Naive B cell (primary cell): ENCODE results near the gene CRMP1. TPM values are rescaled to one million over a fixed set of nuclear protein-coding genes. Genes with fewer than 3 reads are reported as not detected.

Experiments used
- ATAC-seq, 2 donors: fragments of 150-1000 bp; cut with Tn5 transposase; 2 replicates each; pipeline ENCODE4 v1.10.0; 2021; ENCODE audit warnings: low read depth in 2 of 2, mild to moderate bottlenecking in 2 of 2, moderate library complexity in 2 of 2
- DNase-seq: peaks from one replicate; pipeline ENCODE4 v3.0.0; 2022
- H3K27ac Mint-ChIP-seq, 6 donors: one replicate each; pipeline ENCODE4 v1.8.0; 2020 to 2022; ENCODE audit warnings: mild to moderate bottlenecking in 6 of 6, mixed read lengths in 6 of 6, moderate library complexity in 5 of 6, inconsistent platforms in 2 of 6
- H3K27me3 Mint-ChIP-seq, 3 donors: one replicate each; pipeline ENCODE4 v1.8.0; 2021 to 2022; ENCODE audit warnings: mixed read lengths in 3 of 3, mild to moderate bottlenecking in 1 of 3
- H3K36me3 Mint-ChIP-seq, 2 donors: one replicate each; pipeline ENCODE4 v1.8.0; 2020 to 2022; ENCODE audit warnings: mixed read lengths in 2 of 2, inconsistent platforms in 1 of 2, mild to moderate bottlenecking in 1 of 2
- H3K4me1 Mint-ChIP-seq, 3 donors: one replicate each; pipeline ENCODE4 v1.8.0; 2020 to 2022; ENCODE audit warnings: mixed read lengths in 3 of 3, inconsistent platforms in 1 of 3, mild to moderate bottlenecking in 1 of 3, moderate library complexity in 1 of 3
- H3K4me3 Mint-ChIP-seq, 8 donors: one replicate each; pipeline ENCODE4 v1.8.0; 2020 to 2022; ENCODE audit warnings: mild to moderate bottlenecking in 8 of 8, mixed read lengths in 8 of 8, moderate library complexity in 8 of 8, inconsistent platforms in 2 of 8
- H3K9me3 Mint-ChIP-seq, 7 donors: one replicate each; pipeline ENCODE4 v1.8.0; 2020 to 2022; ENCODE audit warnings: mixed read lengths in 7 of 7, mild to moderate bottlenecking in 5 of 7, inconsistent platforms in 2 of 7, moderate library complexity in 1 of 7
- polyA plus RNA-seq, 6 donors: library from polyadenylated mRNA; unstranded; fragments of 300-500 nt; fragmentation: Illumina TruSeq; gene quantifications; one replicate each; pipeline ENCODE4 v1.2.3, GENCODE V29; 2021; ENCODE audit warnings: low read depth in 6 of 6

CRMP1 gene
- 1 to 10 TPM in 3 of 6 donors, under 1 TPM in 2, not detected in 1; 0.49 to 3.5 (median 1.3) TPM for polyA plus RNA-seq

DNA sequence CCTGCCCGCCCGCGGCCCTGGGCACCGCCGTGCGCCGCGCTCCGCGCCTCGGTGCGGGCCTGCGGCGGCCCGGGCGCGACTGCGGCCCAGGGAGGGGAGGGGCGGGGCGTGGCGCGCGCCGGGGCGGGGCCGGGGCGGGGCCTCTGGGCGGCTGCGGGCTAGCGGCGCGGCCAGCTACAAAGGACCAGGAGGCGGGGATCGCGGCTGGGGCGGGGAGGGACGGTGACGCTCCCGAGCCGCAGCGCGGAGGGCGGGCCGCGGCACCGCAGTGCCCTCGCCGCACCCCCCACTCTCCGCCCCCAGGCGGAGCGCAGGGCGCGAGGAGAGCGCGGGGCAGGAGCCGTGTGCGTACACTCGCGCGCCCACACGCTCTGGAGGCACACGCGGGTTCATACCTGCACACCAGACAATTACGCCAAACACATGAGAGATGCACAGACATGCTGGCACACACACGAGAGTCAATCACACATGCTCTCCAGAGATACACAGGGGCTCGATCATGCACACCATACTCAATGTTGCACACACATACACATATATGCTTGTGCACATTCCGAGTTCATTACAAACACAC, at the start of gene CRMP1:
CRMP1 (minus strand) TSS at position 83 of the 577 bp plus-strand sequence. CDS start 117 bp downstream, outside the sequence.
- peaks cover 66 to 77% (median 70%) of the 10 kb centered on the region in 3 donors for H3K27me3 Mint-ChIP-seq
- H3K36me3 Mint-ChIP-seq: peaks cover 0 to 13% of the 10 kb centered on the region in 2 donors
- no peak for ATAC-seq
- peaks cover 22 to 29% (median 26%) of the 10 kb centered on the region in 3 donors for H3K4me1 Mint-ChIP-seq
- no peak within 1 kb of the TSS for H3K27ac Mint-ChIP-seq
- H3K4me3 Mint-ChIP-seq: peak within 1 kb of the TSS in 5 of 8 donors; percentile 39 to 77 (median 56)
- H3K9me3 Mint-ChIP-seq: peaks cover 2 to 18% (median 13%) of the 10 kb centered on the region in 7 donors
- DNase-seq: no peak

DNA sequence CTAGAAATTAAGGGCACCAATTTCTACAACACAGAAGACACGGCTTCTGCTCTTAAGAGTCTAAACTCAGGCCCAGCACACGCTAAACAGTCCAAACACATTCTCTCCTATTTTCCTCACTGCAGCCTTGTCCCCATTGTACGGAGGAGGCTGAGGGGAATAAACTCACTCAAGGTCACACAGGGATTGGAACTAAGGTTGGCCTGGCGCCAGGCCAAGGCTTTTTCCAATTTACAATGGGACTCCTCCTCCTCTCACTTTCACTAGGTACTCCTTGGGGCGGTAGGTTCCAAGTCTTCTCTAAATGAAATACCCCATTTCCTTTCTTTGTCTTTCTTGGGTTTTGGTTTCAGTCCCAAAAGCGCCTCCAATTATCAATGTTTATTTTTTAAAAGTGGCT, 48.7 kb upstream of the CRMP1 start:
- Mint-ChIP-seq H3K4me1 (no peaks in the 10 kb centered on the region), H3K27ac (no peak overlapping the region), H3K9me3 (peaks cover 1 to 8% (median 6%) of the 10 kb centered on the region in 7 donors), H3K27me3 (peaks cover 2 to 19% (median 15%) of the 10 kb centered on the region in 3 donors), H3K36me3 (no peaks in the 10 kb centered on the region), H3K4me3 (no peak overlapping the region)
- ATAC-seq (no peak), DNase-seq (no peak)

DNA sequence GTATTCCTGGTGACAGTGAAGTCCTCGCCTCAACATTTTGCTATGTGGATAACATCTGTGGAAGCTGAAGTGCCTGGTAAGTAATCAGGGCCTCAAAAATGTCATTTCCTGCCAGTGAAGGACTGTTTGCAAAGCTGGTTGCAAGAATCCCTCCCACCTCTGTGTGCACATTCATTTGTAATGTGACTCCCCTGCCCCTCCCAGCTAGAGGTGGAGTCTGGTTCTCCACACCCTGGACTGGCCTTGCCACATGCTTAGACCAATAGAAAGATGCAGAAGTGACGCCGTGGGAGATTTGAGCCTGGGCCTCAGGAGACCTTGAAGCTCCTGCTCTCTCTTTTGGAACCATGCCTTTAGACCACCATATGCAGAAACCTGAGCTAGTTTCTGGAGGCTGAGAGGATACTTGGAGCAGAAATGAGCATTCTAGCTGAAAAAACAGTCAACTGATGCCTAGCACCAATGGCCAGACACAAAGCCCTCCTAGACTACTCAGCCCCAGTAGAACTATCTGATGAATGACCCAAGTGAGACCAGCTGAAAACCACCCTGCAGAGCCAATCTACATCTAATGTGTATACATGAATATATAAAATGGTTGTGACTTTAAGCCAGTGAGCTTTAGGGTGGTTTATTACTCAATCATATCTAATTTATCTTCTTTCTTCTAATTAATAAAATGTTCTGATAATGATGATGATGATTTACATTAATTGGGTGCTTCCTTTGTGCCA, 47.8 kb upstream of the CRMP1 start:
- no peak overlapping the region for H3K27ac Mint-ChIP-seq
- H3K4me1 Mint-ChIP-seq: no peaks in the 10 kb centered on the region
- ATAC-seq (no peak), DNase-seq (no peak)
- H3K27me3 Mint-ChIP-seq: peaks cover 0 to 17% (median 15%) of the 10 kb centered on the region in 3 donors
- no peak overlapping the region for H3K4me3 Mint-ChIP-seq
- no peaks in the 10 kb centered on the region for H3K36me3 Mint-ChIP-seq
- peaks cover 0 to 5% (median 3%) of the 10 kb centered on the region in 7 donors for H3K9me3 Mint-ChIP-seq

DNA sequence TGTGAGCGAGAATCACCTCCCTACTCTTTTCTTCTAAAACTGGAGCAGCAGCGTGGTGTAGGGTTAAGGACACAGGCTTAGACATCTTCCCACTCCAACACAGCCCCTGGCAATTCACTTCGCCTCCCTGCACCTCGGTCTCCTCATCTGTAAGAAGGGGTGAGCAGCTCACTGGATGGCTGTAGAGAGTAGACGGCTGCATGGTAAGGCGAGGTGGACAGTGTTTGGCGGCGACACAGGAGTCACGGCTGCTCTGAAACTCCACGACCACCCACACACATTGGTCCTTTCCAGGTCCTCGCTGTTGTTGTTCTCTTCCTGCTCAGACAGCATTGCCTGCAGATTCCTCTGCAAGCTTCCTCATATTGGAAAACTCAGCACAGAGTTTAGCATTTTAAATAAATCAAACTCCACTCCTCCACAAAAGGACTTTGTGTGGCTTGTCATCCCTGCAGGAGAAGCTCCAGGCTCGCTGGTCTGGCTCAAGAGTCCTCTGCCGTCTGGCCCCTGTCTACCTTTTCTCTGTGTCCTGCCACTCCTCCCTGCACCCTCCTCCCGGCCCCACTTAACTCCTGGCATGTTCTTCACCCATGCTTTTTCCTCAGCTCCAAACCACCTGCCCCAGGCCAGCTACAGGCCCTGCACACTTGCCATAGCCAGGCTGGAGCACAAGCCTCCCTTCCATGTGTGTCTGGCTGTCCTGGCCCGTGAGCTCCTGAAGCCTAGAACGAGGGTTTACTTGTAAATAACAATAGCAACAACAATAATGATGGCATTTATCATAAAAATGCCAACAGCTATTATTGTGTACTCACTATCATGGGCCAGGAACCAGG, 41.3 kb upstream of the CRMP1 start:
- no peaks in the 10 kb centered on the region for H3K36me3 Mint-ChIP-seq
- peaks cover 4 to 42% (median 35%) of the 10 kb centered on the region in 3 donors for H3K27me3 Mint-ChIP-seq
- H3K4me3 Mint-ChIP-seq: no peak overlapping the region
- no peaks in the 10 kb centered on the region for H3K4me1 Mint-ChIP-seq
- DNase-seq (no peak), ATAC-seq (no peak)
- H3K9me3 Mint-ChIP-seq: peaks cover 0 to 2% (median 0%) of the 10 kb centered on the region in 7 donors
- H3K27ac Mint-ChIP-seq: no peak overlapping the region

DNA sequence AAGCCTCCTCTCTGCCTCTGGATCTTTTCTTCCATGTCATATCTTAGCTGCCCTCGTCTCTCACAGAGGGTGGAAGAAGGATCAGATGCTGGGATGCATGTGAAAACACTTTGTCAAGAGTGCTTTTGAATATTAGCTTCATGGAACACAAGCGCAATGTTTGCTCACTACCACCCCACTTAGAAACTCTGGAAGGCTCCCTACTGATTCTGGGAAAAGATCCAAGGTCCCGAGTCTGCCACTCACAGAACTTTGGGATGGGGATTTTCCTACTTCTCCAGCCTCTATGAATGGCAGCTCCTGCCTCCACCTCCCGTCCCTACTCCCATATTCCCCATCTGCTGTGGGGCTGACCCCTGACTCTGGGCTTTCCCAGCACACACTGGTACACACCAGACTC, 40.2 kb upstream of the CRMP1 start:
- H3K27me3 Mint-ChIP-seq: peaks cover 4 to 42% (median 34%) of the 10 kb centered on the region in 3 donors
- no peak overlapping the region for H3K4me3 Mint-ChIP-seq
- H3K9me3 Mint-ChIP-seq: peaks cover 0 to 2% (median 0%) of the 10 kb centered on the region in 7 donors
- DNase-seq (no peak), ATAC-seq (no peak)
- H3K27ac Mint-ChIP-seq: peak overlapping the region in 1 of 6 donors; percentile 38
- H3K36me3 Mint-ChIP-seq: no peaks in the 10 kb centered on the region
- no peaks in the 10 kb centered on the region for H3K4me1 Mint-ChIP-seq

DNA sequence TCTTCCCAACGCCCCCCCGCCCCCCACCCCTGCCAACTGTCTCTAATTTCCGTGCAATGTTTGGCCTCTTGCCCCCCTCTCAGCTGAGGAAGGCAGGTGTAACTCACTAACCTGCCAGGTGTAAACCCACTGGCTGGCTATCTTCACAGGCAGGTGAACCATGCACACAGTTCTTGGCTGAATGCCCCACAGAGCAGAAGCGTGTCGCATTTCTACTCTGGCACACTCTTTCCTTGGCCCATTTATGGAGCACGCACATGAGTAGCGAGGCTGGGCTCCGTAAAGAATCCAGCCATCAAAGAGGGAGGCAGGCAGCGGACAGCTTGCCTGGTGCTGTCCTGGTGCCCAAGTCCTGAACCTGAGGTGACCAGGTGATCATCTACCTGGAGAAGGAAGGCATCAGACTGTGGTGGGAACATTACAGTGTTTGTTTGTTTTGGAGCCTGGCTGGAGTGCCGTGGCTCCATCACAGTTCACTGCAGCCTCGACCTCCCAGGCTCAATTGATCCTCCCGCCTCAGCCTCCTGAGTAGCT, 39.2 kb upstream of the CRMP1 start:
- Mint-ChIP-seq H3K4me1 (peaks cover 0 to 8% (median 8%) of the 10 kb centered on the region in 3 donors), H3K27ac (no peak overlapping the region), H3K4me3 (no peak overlapping the region), H3K9me3 (peaks cover 0 to 6% (median 2%) of the 10 kb centered on the region in 7 donors), H3K27me3 (peaks cover 4 to 42% (median 34%) of the 10 kb centered on the region in 3 donors), H3K36me3 (no peaks in the 10 kb centered on the region)
- ATAC-seq (no peak), DNase-seq (no peak)

DNA sequence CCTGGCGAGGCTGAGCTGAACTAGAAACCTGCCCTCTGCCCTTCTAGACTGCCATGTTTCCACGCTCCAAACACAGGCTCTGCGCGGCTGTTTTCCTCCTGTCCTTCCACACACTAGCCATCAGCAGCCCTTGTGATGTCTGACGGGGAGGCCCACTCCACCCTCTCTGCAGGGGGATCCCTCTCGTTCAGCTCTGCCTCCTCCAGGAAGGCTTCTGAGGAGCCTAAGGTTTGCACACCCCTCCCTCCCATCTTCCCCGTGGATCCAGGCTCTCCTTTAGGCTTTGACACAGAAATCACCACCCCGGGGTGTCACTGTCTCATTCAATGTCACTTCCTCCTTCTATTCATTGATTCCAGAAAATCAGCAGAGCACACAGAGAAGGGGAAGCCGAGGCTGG, 38.6 kb upstream of the CRMP1 start:
- H3K9me3 Mint-ChIP-seq: peaks cover 0 to 6% (median 3%) of the 10 kb centered on the region in 7 donors
- no peaks in the 10 kb centered on the region for H3K36me3 Mint-ChIP-seq
- ATAC-seq: no peak
- DNase-seq: no peak
- H3K4me3 Mint-ChIP-seq: no peak overlapping the region
- H3K4me1 Mint-ChIP-seq: peaks cover 4 to 10% (median 9%) of the 10 kb centered on the region in 3 donors
- H3K27me3 Mint-ChIP-seq: peaks cover 4 to 42% (median 34%) of the 10 kb centered on the region in 3 donors
- no peak overlapping the region for H3K27ac Mint-ChIP-seq

DNA sequence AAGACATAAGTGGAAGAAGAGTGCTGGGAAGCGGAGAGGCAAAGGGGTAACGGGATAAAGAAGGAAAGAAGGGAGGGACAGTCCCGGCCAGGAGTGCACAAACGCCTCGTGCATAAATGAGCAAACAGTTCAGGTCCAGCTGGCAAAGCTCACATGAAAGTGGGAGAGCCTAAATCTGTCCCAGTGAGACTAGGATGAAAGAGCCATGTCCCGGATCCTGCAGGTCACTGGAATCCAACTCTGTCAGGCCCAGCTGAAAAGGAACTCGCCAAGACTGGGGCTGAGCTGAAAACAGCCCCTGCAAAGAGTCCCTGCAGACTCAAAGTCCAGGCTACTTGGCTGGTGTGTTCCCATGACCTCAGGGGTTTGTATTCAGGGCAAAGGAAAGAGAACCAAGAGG, 38.0 kb upstream of the CRMP1 start:
- DNase-seq: no peak
- Mint-ChIP-seq H3K9me3 (peaks cover 0 to 6% (median 3%) of the 10 kb centered on the region in 7 donors), H3K4me3 (no peak overlapping the region), H3K27me3 (peaks cover 4 to 42% (median 34%) of the 10 kb centered on the region in 3 donors), H3K27ac (no peak overlapping the region), H3K36me3 (no peaks in the 10 kb centered on the region), H3K4me1 (peaks cover 4 to 10% (median 9%) of the 10 kb centered on the region in 3 donors)
- ATAC-seq: no peak

DNA sequence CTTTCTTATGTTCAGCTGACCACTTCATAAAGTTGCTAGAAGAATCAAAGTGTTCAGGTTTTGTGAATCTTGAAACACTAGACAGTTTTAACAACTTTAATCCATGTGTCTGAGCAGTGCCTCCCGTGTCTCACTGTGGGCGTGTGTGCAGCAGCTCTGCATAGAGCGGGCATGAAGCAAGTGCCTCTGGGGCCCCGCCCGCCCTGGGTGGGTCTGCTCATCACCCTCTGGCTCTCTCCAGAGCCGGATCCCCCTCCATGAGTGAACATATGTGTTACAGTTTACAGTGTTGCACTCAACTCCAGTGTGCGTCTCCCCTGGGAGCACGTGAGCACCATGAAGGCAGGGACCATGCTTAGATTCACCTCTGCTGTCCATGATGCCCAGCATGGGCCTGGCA, 37.6 kb upstream of the CRMP1 start:
- Mint-ChIP-seq H3K27me3 (peaks cover 4 to 42% (median 34%) of the 10 kb centered on the region in 3 donors), H3K9me3 (peaks cover 0 to 6% (median 3%) of the 10 kb centered on the region in 7 donors), H3K27ac (no peak overlapping the region), H3K4me3 (no peak overlapping the region), H3K4me1 (peaks cover 4 to 10% (median 9%) of the 10 kb centered on the region in 3 donors), H3K36me3 (no peaks in the 10 kb centered on the region)
- ATAC-seq (no peak), DNase-seq (no peak)

DNA sequence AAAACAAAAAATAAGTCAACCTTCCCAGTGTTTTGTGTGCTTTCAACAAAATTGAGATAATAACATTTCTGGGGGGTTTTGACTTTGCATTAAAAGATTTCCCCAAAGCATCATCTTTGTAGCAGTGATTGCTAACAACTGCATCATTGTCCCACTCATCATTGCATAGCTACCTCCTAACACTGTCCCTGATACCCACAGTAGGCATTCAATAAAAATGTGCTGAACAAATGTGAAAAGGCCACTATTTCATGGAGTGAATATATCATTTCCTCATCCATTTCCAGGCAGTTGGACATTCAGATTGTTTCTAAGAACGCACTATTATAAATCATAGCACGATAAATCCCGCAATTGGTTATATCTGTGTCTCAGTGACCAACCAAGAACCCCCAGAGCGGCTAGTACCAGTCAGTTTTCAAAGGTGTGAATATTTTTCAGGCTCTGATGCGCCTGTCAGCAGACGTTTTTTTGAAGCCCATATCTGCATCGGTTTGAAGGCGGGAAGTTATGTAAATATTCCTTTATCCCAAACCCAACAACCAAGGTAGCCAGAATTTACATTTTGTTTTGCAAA, 36.0 kb upstream of the CRMP1 start:
- H3K4me1 Mint-ChIP-seq: peaks cover 4 to 10% (median 9%) of the 10 kb centered on the region in 3 donors
- H3K36me3 Mint-ChIP-seq: no peaks in the 10 kb centered on the region
- peaks cover 0 to 6% (median 3%) of the 10 kb centered on the region in 7 donors for H3K9me3 Mint-ChIP-seq
- H3K27me3 Mint-ChIP-seq: peaks cover 4 to 30% (median 20%) of the 10 kb centered on the region in 3 donors
- H3K4me3 Mint-ChIP-seq: no peak overlapping the region
- DNase-seq (no peak), ATAC-seq (no peak)
- H3K27ac Mint-ChIP-seq: no peak overlapping the region

DNA sequence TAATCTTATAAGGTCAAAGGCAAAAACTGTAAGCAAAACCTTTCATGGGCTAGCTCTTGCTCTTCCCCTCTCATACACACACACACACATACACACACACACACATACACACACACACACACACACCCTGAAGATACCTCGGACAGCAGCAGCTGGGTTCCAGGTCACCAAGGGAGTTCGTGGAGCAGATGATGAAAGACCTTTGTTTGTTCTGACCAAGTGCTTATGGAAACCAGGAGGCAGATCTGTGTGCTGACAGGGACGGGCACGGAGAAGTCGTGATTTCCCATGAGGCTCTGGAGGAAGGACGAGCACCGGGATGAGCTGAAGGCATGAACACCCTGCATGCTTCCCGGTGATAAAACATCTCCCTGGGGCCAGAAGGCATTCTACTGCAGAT, 35.4 kb upstream of the CRMP1 start:
- Mint-ChIP-seq H3K4me3 (peak overlapping the region in 1 of 8 donors; percentile 45), H3K27me3 (peaks cover 7 to 26% (median 15%) of the 10 kb centered on the region in 3 donors), H3K27ac (peak overlapping the region in 1 of 6 donors; percentile 63), H3K36me3 (no peaks in the 10 kb centered on the region), H3K9me3 (peaks cover 0 to 6% (median 3%) of the 10 kb centered on the region in 7 donors), H3K4me1 (peaks cover 4 to 10% (median 9%) of the 10 kb centered on the region in 3 donors)
- DNase-seq: no peak
- no peak for ATAC-seq

DNA sequence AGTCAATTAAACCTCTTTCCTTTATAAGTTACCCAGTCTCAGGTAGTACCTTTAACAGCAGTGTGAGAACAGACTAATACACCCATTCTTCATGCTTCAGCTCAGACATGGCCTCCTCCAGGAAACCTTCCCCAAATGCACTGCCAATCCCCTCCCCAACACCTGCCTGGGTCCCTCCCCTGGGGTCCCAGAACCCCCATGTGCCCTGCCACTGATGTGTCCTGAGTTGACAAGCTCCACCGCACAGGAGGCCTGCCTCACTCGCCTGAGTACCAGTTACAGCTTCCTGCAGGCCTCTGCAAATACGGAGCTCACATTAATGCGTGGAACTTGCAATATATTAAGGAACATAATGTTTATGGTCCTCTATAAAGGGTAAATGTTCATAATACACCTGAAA, 34.9 kb upstream of the CRMP1 start:
- no peaks in the 10 kb centered on the region for H3K36me3 Mint-ChIP-seq
- peaks cover 0 to 6% (median 3%) of the 10 kb centered on the region in 7 donors for H3K9me3 Mint-ChIP-seq
- H3K27me3 Mint-ChIP-seq: peaks cover 12 to 26% (median 15%) of the 10 kb centered on the region in 3 donors
- no peak for DNase-seq
- peaks cover 4 to 10% (median 9%) of the 10 kb centered on the region in 3 donors for H3K4me1 Mint-ChIP-seq
- ATAC-seq: no peak
- H3K4me3 Mint-ChIP-seq: peak overlapping the region in 3 of 8 donors; percentile 5 to 55 (median 30)
- peak overlapping the region in 1 of 6 donors; percentile 32 for H3K27ac Mint-ChIP-seq
